A673 (cell line): ENCODE measurements around the gene H2AZ2.

Experiments used
- EZH2 ChIP-seq: fragments of 200-600 bp; sonication (generic); IDR thresholded peaks from 2 replicates; pipeline ENCODE4 v1.6.1; 2017; ENCODE audit warnings: borderline replicate concordance, low read depth, mild to moderate bottlenecking, mixed read lengths, antibody characterized with exemption, low read length; ENCODE audit not compliant: poor library complexity, severe bottlenecking
- TF ChIP-seq, protein P1 (sequence below): fragments of 300-800, 200-600 bp; sonication (generic); conservative IDR thresholded peaks from 2 replicates; pipeline ENCODE4 v1.5.1; 2017; ENCODE audit warnings: low read depth, mild to moderate bottlenecking, antibody characterized with exemption, low read length, moderate library complexity, mixed read lengths

DNA sequence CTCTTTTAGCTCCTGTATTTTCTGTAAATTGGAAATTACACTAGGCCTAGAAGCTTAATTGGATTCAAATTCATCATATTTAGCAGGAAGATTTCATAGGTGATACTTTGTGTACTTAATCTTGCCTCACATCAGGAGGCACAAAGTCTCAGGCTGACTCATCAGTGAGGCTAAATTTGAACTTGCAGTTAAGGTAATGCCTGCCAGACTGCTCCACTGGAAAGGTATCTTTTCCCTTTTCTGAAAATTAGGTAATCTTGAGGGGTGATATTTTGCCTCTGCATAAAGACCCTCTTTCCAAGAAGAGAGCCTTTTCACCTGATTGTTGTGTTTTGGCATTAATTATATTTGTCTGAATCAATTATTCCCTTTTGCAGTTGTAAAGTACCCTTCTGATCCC lies 36.8 kb downstream of the H2AZ2 start:
- TF ChIP-seq, protein P1, sequence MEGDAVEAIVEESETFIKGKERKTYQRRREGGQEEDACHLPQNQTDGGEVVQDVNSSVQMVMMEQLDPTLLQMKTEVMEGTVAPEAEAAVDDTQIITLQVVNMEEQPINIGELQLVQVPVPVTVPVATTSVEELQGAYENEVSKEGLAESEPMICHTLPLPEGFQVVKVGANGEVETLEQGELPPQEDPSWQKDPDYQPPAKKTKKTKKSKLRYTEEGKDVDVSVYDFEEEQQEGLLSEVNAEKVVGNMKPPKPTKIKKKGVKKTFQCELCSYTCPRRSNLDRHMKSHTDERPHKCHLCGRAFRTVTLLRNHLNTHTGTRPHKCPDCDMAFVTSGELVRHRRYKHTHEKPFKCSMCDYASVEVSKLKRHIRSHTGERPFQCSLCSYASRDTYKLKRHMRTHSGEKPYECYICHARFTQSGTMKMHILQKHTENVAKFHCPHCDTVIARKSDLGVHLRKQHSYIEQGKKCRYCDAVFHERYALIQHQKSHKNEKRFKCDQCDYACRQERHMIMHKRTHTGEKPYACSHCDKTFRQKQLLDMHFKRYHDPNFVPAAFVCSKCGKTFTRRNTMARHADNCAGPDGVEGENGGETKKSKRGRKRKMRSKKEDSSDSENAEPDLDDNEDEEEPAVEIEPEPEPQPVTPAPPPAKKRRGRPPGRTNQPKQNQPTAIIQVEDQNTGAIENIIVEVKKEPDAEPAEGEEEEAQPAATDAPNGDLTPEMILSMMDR, result no peak
- TF ChIP-seq EZH2, result no peak
